ENCODE measurements around the gene LRG1. TPM values are rescaled to one million over a fixed set of nuclear protein-coding genes. Genes with fewer than 3 reads are reported as not detected.
A peak's percentile ranks its signal among the peaks of the same experiment; 100 is the strongest.

LRG1 gene
- total and polyA plus RNA-seq, 8 donors = 2.1 to 23.3 (median 7.6) TPM; not detected in 1

DNA sequence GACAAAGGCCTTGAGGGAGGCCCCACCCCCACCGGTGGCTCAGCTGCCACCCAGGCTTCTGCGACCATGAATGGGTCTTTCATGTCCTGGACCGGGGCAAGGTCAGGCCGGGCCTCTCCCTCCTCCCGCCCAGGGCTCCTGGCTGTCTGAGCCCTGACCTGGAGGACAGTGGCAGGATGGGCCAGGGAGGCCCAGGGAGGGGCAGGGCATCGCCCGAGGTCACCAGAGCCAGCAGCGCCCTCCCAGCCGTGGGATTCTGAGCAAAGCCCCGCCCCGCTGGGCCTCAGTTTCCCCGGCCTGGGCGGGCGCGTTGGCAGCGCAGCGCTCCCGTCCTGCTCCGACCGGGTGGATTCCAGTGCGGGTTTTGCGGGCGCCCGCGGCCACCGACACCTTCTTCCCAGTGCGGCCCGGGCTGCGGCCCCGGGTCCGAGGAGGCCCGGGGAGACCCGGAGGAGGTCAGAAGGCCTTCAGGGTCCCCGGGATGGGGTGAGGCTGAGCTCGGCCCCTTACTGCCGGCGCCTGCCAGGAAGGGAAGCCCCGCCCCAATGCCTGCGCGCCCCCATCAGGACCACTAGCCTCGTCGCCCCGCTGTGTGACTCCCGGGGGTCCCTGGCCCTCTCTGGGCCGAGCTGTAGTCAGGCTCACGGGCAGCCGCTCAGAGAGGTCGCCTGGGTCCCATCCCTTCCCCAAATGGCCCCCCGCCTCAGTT lies 44.3 kb upstream of the LRG1 start:
- Histone ChIP-seq H3K27ac (no peak overlapping the region), H3K27me3 (peaks cover 20 to 85% (median 69%) of the 10 kb centered on the region in 3 donors), H3K4me1 (peaks cover 11 to 31% (median 26%) of the 10 kb centered on the region in 4 donors), H3K4me3 (peak overlapping the region; percentile 33 to 44 (median 38)), H3K9me3 (no peaks in the 10 kb centered on the region), H3K36me3 (no peaks in the 10 kb centered on the region)
- no peak for TF ChIP-seq EP300 (IDR thresholded peaks at IDR 0.05)
- TF ChIP-seq POLR2AphosphoS5 (IDR thresholded peaks at IDR 0.05) = no peak
- no peak for TF ChIP-seq CTCF (IDR thresholded peaks at IDR 0.05)
- no peak for TF ChIP-seq POLR2A (IDR thresholded peaks at IDR 0.05)
- 1 to 10% (median 3%) methylated on average over 2 to 49 of the region's 49 CpGs for WGBS, 5 donors
- DNase-seq = peak in 1 of 2 donors; percentile 62
- intact Hi-C loops (cut with DNase I; ENCODE audit: low total_unique reads) = no loop called here

DNA sequence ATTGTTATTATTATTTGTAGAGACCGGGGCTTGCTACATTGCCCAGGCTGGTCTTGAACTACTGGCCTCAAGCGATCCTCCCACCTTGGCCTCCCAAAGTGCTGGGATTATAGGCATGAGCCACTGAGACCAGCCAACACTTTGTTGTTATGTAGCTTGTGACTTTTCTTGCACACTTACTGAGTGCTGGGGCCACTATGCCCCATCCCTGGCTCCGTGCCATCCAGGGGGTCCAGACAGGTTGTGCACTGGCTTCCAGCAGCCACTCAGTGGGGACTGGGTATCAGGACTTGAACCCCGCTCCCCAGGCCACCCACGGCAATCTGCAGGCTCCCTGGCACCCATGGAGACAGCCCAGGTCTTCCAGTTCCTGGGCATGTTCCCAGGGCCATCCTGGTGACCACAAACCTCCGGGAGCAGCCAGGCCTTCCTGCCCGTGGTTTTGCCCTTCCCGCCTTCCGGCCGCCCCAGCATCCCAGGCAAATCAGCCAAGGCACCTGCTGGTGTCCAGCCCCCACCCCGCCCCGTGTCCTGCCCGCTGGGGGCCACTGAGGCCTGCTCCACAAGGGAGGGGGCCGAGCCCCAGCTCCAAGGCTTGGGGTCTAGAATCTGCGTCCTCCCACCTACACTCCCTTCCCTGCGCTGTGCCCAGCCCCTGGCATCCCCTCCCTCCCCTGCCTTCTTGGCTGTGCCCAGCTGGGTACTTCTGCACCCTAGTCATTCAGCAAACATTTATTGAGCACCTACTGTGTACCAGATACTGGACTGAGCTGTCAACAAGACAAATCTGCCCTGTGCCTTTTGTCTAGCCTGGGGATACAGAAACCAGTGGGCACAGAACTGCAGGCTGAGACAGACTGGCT lies 43.4 kb upstream of the LRG1 start:
- DNase-seq = no peak
- H3K27me3 ChIP-seq = peaks cover 20 to 94% (median 79%) of the 10 kb centered on the region in 3 donors
- no peak overlapping the region for H3K27ac ChIP-seq
- H3K4me1 ChIP-seq = peaks cover 11 to 31% (median 26%) of the 10 kb centered on the region in 4 donors
- TF ChIP-seq EP300 (IDR thresholded peaks at IDR 0.05) (no peak), POLR2AphosphoS5 (IDR thresholded peaks at IDR 0.05) (no peak)
- 41 to 48% (median 45%) methylated on average over 13 to 16 of the region's 16 CpGs for WGBS, 5 donors
- no peak overlapping the region for H3K4me3 ChIP-seq
- no peaks in the 10 kb centered on the region for H3K36me3 ChIP-seq
- H3K9me3 ChIP-seq = no peaks in the 10 kb centered on the region
- intact Hi-C loops (cut with DNase I; ENCODE audit: low total_unique reads) = no loop called here

DNA sequence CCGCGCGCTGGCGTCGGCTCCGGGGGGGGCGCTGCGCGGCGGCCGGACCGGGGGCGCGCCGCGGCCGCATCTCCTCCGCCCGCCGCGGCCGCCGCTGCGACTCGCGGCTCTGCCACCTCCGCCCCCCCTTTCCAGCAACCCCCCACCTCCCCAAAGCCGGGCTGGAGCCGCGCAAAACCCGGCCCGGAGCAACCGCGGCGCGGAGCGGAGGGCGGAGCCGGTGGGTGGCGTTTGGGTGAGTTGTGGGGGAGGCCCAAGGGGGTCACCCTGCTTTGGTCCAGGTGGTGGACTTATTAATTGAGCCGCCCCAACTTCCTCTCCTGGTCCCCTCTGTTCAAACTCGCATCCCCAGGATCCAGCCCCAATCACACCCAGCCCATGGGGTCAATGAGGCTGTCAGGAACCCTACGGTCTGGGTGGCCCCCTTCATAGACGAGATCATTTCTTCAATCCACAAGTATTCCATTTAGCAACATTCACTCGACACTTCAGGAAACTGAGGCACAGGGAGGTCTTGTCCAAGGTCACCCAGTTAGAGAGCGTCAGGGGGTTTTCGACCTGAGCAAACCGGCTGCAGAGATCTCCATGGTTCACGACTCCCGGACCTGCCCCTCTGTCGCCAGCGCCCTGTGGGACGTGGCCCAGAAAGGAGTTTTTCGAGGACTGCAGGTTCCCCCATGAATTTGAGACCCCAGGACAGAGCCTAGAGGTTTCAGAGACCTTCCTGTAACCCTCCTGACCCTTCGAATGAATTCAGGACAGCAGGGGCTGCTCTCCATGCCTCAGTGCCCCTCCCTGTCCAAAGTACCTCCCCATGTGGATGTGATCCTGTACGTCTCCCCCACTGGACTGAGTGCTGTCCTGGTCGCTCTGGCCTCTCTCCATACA lies 42.1 kb upstream of the LRG1 start:
- DNase-seq = peak in 1 of 2 donors; percentile 63
- whole genome bisulfite sequencing, 5 donors = 11 to 17% (median 16%) methylated on average over 23 to 50 of the region's 57 CpGs
- Histone ChIP-seq H3K4me3 (peak overlapping the region in 2 of 4 donors; percentile 27 to 36), H3K36me3 (no peaks in the 10 kb centered on the region), H3K27me3 (peaks cover 20 to 99% (median 86%) of the 10 kb centered on the region in 3 donors), H3K9me3 (no peaks in the 10 kb centered on the region), H3K4me1 (peaks cover 11 to 31% (median 26%) of the 10 kb centered on the region in 4 donors), H3K27ac (no peak overlapping the region)
- TF ChIP-seq EP300 (IDR thresholded peaks at IDR 0.05) = no peak
- no peak for TF ChIP-seq CTCF (IDR thresholded peaks at IDR 0.05)
- TF ChIP-seq POLR2A (IDR thresholded peaks at IDR 0.05) = no peak
- no peak for TF ChIP-seq POLR2AphosphoS5 (IDR thresholded peaks at IDR 0.05)
- intact Hi-C loops (cut with DNase I; ENCODE audit: low total_unique reads) = no loop called here

DNA sequence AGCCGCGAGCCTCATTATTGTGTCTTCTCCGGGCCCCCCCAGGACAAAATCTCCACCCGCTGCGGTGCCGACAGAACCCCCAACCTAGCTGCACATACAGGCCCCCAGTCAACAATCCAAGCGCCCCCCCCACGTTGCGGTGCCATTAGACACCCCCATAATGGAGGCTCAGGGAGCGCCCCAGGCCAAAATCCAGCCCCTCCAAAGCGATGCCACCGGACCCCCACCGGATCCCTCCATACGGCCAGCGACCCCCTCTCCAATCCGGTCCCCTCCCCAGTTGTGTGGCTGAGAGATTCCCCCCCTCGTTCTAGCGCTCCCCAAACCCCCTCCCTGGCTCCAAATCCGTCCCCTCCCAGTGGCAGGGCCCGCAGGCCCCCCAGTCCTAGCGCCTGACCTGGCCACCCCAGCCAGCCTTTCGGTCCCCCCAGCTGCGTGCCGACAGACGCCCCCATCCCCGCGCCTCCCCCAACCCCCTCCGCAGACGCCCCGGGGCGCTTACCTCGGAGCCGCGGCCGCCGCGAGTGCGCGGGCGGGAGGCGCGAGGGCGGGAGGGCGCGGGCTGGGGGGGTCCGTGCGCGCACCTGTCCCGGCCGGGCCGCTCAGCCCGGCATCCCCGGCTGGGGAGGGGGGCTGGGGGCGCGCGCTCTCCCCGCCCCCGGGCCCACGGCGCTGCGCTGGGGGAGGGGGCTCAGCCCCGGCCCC lies 41.3 kb upstream of the LRG1 start:
- Histone ChIP-seq H3K27me3 (peaks cover 20 to 98% (median 87%) of the 10 kb centered on the region in 3 donors), H3K4me3 (peak overlapping the region; percentile 26 to 36 (median 32)), H3K27ac (no peak overlapping the region), H3K4me1 (peaks cover 11 to 31% (median 26%) of the 10 kb centered on the region in 4 donors), H3K36me3 (no peaks in the 10 kb centered on the region), H3K9me3 (no peaks in the 10 kb centered on the region)
- no peak for DNase-seq
- intact Hi-C loops (cut with DNase I; ENCODE audit: low total_unique reads) = no loop called here
- 0 to 2% (median 0%) methylated on average over 2 to 62 of the region's 62 CpGs for WGBS, 5 donors
- TF ChIP-seq POLR2AphosphoS5 (IDR thresholded peaks at IDR 0.05) (no peak), POLR2A (IDR thresholded peaks at IDR 0.05) (no peak), EP300 (IDR thresholded peaks at IDR 0.05) (no peak), CTCF (IDR thresholded peaks at IDR 0.05) (no peak)
